ENCODE data around the gene PPP1R7.

The PPP1R7 gene

GRCh38 chr2:241198381-241199279 is 48.4 kb downstream of the PPP1R7 start:
- DNase-seq, result no peak

GRCh38 chr2:241199286-241199685 is 49.0 kb downstream of the PPP1R7 start:
- no peak for DNase-seq

- no peak for DNase-seq
Measured at GRCh38 chr2:241199897-241200821, 49.9 kb downstream of the PPP1R7 start.

DNA sequence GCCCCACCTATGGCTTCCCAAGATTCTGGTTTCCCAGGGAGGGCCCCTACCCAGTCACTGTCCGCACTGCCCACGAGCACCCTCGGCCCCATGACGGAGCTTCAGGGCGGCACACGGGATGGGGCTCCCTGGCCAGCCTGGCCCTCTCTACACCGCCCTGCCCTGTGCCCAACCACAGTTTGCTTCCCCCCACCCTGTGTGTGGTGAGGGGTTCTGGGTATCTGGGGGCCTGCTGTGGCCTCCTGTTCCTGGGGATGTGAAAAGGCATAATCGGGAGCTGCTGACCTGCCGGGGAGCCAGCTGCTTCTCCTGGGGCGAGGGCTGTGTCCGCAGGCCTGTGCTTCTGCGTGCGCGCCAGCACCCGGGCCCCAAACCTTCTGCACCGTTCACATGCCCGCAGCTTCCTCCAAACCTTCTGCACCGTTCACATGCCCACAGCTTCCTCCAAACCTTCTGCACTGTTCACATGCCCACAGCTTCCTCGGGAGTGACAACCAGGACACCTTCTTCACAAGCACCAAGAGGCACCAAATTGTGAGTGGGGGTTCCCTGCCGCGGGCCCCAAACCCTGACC is 50.6 kb downstream of the PPP1R7 start:
- DNase-seq, result no peak

DNA sequence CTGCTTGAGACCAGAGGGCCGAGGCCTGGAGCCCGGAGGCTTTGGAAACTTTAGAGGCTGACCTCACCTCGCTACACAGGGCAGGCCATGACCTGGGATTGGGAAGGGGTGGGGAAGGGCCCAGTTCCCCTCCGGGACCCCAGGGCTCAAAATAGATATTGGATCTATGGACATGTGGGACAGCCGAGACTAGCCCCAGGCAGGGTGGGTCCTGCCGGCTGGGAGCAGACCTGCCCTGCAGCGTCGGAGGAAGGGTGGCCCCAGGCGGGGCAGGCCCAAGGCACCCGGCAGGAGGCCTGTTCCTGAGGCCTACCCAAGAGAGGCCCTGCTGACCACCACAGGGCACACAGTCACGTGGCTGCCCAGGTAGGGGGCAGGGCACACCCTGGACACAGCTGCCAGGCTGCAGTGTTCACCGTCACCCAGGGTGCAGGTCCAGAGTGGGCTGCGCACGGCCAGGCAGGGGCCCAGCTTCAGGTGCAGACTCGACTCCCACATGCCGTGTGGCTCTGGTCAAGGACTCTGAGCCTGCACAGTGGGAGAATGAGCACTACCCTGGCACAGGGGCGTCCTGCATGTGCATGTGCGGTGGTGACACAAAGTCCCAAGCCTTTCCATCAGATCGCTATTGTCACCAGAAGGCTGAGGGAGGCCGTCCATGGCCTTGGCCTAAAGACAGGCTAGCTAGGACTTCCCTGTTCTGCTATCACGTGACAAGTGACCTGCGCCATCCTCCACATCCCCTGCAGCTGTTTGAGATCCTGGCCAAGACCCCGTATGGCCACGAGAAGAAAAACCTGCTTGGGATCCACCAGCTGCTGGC is 51.4 kb downstream of the PPP1R7 start:
- DNase-seq, result no peak

DNA sequence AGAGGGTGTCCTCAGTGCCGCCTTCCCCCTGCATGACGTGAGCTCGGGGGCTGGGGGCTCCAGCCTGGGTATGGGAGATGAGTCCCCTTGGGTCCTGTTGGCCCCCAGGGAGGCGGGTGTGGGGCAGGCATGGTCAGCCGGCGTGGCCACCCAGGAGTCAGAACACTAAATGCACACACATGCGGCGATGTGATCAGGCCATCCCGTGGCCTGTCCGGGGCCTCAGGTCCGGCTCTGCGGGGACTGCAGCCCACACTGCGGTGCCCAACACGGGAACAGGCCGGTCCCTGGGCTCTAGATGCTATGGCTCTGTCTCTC is 52.0 kb downstream of the PPP1R7 start:
- no peak for DNase-seq

DNA sequence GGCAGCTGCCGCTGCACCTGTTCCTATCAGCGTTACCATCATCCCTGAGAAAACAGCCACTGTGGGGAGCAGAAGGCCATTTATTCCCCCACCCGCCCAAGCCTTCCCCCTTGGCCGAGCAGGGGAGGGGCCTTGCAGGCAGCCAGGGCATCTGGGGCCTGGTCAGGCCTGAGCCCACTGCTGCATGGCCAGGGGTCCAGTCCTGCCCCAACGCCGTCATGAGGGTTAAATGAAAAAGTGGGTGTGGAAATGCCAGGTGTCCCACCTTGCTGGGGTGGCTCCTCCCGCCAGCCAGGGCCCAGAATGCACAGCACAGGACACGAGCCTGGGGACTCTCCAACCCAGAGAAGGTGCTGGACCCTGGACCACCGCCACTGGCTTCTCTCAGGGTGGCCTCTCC is 52.4 kb downstream of the PPP1R7 start:
- DNase-seq, result no peak

GRCh38 chr2:241203218-241204009 is 53.1 kb downstream of the PPP1R7 start:
- no peak for DNase-seq

DNA sequence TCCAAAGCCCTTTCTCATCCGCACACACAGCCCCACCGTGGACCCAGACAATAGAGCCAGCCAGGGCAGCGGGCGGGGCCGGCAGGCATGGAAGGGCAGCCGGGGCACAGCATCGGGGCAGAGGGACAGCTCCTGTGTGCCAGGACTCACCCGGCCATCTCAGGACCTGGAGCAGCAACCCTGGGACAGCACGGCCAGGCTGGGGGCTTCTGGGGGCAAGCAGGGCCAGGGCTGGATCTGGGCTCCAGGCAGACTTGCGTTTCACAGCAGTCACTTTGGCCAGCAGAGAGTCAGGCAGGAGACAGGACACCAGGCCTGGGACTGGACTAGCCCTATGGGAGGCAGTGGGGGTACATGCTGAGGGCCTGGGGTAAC is 53.7 kb downstream of the PPP1R7 start:
- DNase-seq, result no peak

- no peak for DNase-seq
Measured at GRCh38 chr2:241204490-241204889, 54.2 kb downstream of the PPP1R7 start.

DNA sequence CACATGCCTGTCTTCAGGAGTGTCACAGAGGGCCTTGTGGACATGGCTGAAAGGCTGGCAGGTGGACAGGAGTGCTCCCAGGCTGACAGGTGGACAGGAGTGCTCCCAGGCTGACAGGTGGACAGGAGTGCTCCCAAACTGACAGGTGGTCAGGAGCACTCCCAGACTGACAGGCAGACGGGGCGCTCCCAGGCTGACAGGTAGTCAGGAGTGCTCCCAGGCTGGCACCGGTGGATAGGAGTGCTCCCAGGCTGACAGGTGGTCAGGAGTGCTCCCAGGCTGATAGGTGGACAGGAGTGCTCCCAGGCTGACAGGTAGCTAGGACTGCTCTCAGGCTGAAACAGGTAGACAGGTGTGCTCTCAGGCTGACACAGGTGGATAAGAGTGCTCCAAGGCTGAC is 54.8 kb downstream of the PPP1R7 start:
- DNase-seq, result no peak

GRCh38 chr2:241207151-241207550 is 56.9 kb downstream of the PPP1R7 start:
- DNase-seq, result no peak

GRCh38 chr2:241207641-241208040 is 57.4 kb downstream of the PPP1R7 start:
- no peak for DNase-seq

- no peak for DNase-seq
Measured at GRCh38 chr2:241208058-241208457, 57.8 kb downstream of the PPP1R7 start.

DNA sequence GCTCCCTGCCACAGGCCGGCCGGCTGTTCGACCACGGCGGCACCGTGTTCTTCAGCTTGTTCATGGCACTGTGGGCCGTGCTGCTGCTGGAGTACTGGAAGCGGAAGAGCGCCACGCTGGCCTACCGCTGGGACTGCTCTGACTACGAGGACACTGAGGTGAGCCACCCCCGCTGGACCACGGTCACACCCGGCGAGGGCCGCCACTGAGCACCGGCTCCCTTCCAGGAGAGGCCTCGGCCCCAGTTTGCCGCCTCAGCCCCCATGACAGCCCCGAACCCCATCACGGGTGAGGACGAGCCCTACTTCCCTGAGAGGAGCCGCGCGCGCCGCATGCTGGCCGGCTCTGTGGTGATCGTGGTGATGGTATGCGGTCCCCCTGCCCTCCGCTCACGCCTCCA is 59.0 kb downstream of the PPP1R7 start:
- DNase-seq, result no peak

GRCh38 chr2:241211276-241211675 is 61.0 kb downstream of the PPP1R7 start:
- DNase-seq, result no peak

DNA sequence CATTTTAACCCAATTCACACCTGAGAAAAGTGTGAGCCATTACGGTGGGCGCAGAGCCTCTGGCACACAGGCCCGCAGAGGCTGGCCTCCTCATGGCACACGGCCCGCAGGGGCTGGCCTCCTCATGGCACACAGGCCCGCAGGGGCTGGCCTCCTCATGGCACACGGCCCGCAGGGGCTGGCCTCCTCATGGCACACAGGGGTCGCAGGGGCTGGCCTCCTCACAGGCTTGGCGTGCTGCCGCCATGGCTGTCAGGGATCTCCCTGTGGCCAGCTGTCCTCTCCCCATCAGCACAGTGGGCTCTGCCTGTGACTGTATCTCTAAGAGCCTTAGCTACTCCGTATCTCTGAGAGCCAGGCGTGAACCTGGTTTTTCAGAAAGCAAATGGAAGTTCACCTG is 62.8 kb downstream of the PPP1R7 start:
- no peak for DNase-seq

DNA sequence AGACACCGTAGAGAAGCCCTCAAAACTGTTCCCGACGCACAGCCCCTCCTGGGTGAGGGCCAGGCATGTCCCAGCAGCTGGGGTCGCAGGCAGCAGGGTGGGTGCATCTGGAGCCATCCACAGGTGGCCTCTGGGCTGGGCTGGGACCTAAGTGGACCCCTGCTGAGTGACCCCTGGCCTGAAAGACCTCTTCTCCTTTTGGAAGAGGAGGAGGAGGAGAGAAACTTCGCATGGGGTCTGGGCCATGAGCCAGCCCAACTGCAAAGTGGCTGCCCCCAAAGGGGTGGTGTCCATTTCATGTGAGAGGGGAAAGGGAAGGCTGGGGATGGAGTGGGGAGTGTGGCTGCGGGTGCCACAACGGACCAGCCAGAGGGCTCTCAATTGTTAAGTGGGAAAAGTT is 63.3 kb downstream of the PPP1R7 start:
- DNase-seq, result no peak

DNA sequence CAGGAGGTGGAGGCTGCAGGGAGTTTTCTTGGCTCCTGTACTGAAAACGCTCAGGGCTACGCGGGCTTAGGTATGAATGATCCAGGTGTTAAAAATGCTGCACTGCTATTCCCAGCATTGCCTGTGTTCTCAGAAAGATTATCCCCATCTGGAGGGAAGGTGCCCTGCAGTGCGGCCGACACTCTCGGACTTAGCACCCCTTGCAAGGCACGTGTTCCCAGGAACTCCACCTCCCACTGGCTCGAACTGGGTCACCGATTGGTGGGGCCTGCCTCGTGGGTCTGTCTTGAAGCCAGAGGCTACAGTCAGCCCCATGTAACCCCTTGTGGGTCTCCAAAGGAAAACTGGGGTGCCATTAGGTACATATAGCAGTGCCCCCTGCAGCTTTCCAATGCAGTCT is 63.9 kb downstream of the PPP1R7 start:
- no peak for DNase-seq

DNA sequence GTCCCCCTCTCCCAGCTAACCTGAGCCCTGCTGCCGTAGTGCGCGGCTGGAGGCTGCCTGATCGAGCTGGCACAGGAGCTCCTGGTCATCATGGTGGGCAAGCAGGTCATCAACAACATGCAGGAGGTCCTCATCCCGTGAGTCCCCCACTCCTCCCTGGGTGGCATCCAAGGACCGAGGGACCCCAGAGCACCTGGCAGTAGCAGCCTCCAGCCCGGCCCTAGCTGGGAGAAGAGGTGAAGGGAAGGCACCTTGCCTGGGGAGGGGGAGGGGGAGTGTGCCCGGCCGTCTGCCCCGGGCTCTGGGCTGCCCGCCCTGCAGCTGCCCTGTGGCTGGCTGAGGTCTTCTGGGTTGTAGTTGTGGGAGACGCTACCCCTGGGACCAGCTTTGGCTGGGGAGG is 64.5 kb downstream of the PPP1R7 start:
- DNase-seq, result no peak

GRCh38 chr2:241215421-241215820 is 65.2 kb downstream of the PPP1R7 start:
- no peak for DNase-seq

- DNase-seq, result peak; percentile 46
Measured at GRCh38 chr2:241216211-241216761, 66.0 kb downstream of the PPP1R7 start.

All from retina (tissue), 1 donor.